G401.6 (cell line): ENCODE data around the gene FNTB.
"Not testable (repeated sequence)": the region's sequence is repeated elsewhere in the genome, so short reads cannot be mapped to it uniquely, and the experiment has no call there.

Experiments used
- FAIRE-seq: peaks from 2 replicates; lab custom pipeline; 2012; peaks lifted over from hg19 to GRCh38; lab: Jason Lieb, UNC

The FNTB gene

GRCh38 chr14:65087835-65088234, 101.1 kb downstream of the FNTB start:
- FAIRE-seq, result not testable (repeated sequence)

GRCh38 chr14:65092349-65092748, 105.7 kb downstream of the FNTB start:
- no peak for FAIRE-seq

GRCh38 chr14:65095633-65096205, 109.0 kb downstream of the FNTB start:
- no peak for FAIRE-seq

GRCh38 chr14:65096323-65097089, 109.8 kb downstream of the FNTB start:
- no peak for FAIRE-seq

- no peak for FAIRE-seq
Observed at GRCh38 chr14:65098586-65098985, 111.9 kb downstream of the FNTB start.

- no peak for FAIRE-seq
Observed at GRCh38 chr14:65100922-65101541, 114.3 kb downstream of the FNTB start.

- FAIRE-seq, result no peak
Observed at GRCh38 chr14:65101631-65102440, 115.1 kb downstream of the FNTB start.

GRCh38 chr14:65102441-65103149, 115.9 kb downstream of the FNTB start, which contains the start of gene MAX:
Gene MAX (minus strand): TSS chr14:65102517. CDS start chr14:65102339, 178 bp downstream.
- peak; percentile 46 for FAIRE-seq

GRCh38 chr14:65103150-65103760, 116.6 kb downstream of the FNTB start:
- no peak for FAIRE-seq

- FAIRE-seq, result no peak
Observed at GRCh38 chr14:65104791-65105190, 118.1 kb downstream of the FNTB start.

GRCh38 chr14:65106316-65106715, 119.6 kb downstream of the FNTB start:
- no peak for FAIRE-seq

GRCh38 chr14:65106736-65107135, 120.0 kb downstream of the FNTB start:
- FAIRE-seq, result no peak

- FAIRE-seq, result no peak
Observed at GRCh38 chr14:65107200-65107599, 120.5 kb downstream of the FNTB start.

- no peak for FAIRE-seq
Observed at GRCh38 chr14:65109357-65109756, 122.7 kb downstream of the FNTB start.

GRCh38 chr14:65110525-65110924, 123.8 kb downstream of the FNTB start:
- FAIRE-seq, result no peak
